ENCODE measurements around the gene LBR.
"Not testable (repeated sequence)": the region's sequence is repeated elsewhere in the genome, so short reads cannot be mapped to it uniquely, and the experiment has no call there.

The LBR gene

DNA sequence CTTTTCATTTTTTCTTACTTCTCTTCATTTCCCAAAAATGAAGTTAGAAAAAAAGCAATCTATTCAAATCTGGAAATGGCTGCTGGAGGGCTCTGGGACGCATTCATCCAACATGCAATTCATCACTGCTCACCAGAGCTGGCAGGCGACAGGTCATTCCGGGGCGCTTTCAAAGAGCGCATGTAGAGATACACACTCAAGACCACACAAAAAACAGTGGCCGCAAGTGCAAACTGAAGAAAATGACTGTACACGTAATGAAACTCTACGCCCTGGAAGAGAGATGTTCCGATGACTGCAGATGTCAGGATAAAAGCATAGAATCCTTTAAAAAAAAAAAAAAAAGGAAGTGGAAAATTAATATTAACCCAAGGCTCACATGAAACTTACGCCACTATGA, 15.5 kb downstream of the LBR start:
- Histone ChIP-seq H4K20me1 (peaks cover 72% of the 10 kb centered on the region), H3K4me3 (no peak overlapping the region), H3K4me1 (no peaks in the 10 kb centered on the region), H3K9me3 (no peaks in the 10 kb centered on the region), H3K27me3 (no peaks in the 10 kb centered on the region), H3K4me2 (no peak overlapping the region), H3K36me3 (peaks cover 97% of the 10 kb centered on the region), H3K27ac (no peak overlapping the region), H3K9ac (no peak overlapping the region)
- no peak for TF ChIP-seq Cebpa-rat (IDR thresholded peaks at IDR 0.05)

DNA sequence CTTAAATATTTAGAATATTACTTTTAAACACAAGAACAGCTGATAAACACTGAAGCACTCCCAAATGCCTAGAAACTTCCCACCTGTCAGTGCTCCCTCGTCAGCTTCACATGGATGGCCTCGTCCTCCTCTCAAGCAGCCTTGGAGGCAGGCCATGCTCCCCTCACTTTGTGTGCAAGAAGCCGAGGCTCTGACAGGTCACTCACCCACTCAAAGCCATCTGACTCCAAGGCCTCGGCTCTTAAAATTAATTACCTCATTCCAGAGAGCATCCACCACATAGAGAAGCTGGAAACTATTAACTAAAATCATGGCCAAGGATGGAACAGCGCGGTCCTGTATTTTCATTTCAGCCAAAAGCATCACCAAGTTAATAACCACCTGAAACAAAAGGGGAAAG, 17.8 kb downstream of the LBR start:
- Histone ChIP-seq H3K4me3 (no peak overlapping the region), H3K27ac (no peak overlapping the region), H3K9me3 (no peaks in the 10 kb centered on the region), H3K27me3 (no peaks in the 10 kb centered on the region), H3K9ac (no peak overlapping the region), H3K4me2 (no peak overlapping the region), H4K20me1 (peaks cover 75% of the 10 kb centered on the region), H3K4me1 (no peaks in the 10 kb centered on the region), H3K36me3 (peaks cover 97% of the 10 kb centered on the region)
- no peak for TF ChIP-seq Cebpa-rat (IDR thresholded peaks at IDR 0.05)

- no peak overlapping the region for H3K27ac ChIP-seq
- no peak for TF ChIP-seq Cebpa-rat (IDR thresholded peaks at IDR 0.05)
- H3K27me3 ChIP-seq: no peaks in the 10 kb centered on the region
- H3K4me3 ChIP-seq: no peak overlapping the region
- no peak overlapping the region for H3K9ac ChIP-seq
- H3K36me3 ChIP-seq: peaks cover 97% of the 10 kb centered on the region
- no peaks in the 10 kb centered on the region for H3K9me3 ChIP-seq
- H4K20me1 ChIP-seq: peaks cover 70% of the 10 kb centered on the region
- no peaks in the 10 kb centered on the region for H3K4me1 ChIP-seq
- H3K4me2 ChIP-seq: no peak overlapping the region
Observed at GRCh38 chr1:225409051-225409450, 18.8 kb downstream of the LBR start.

- H3K9me3 ChIP-seq: no peaks in the 10 kb centered on the region
- H3K4me3 ChIP-seq: no peak overlapping the region
- no peak overlapping the region for H3K9ac ChIP-seq
- no peak overlapping the region for H3K27ac ChIP-seq
- TF ChIP-seq Cebpa-rat (IDR thresholded peaks at IDR 0.05): no peak
- no peak overlapping the region for H3K4me2 ChIP-seq
- peaks cover 96% of the 10 kb centered on the region for H3K36me3 ChIP-seq
- no peaks in the 10 kb centered on the region for H3K4me1 ChIP-seq
- peaks cover 66% of the 10 kb centered on the region for H4K20me1 ChIP-seq
- no peaks in the 10 kb centered on the region for H3K27me3 ChIP-seq
Observed at GRCh38 chr1:225408249-225408648, 19.6 kb downstream of the LBR start.

- no peak for TF ChIP-seq Cebpa-rat (IDR thresholded peaks at IDR 0.05)
- H3K4me3 ChIP-seq: no peak overlapping the region
- no peak overlapping the region for H3K9ac ChIP-seq
- H3K4me1 ChIP-seq: no peaks in the 10 kb centered on the region
- peaks cover 96% of the 10 kb centered on the region for H3K36me3 ChIP-seq
- no peaks in the 10 kb centered on the region for H3K9me3 ChIP-seq
- no peak overlapping the region for H3K4me2 ChIP-seq
- H3K27ac ChIP-seq: no peak overlapping the region
- peaks cover 61% of the 10 kb centered on the region for H4K20me1 ChIP-seq
- no peaks in the 10 kb centered on the region for H3K27me3 ChIP-seq
Observed at GRCh38 chr1:225407755-225408154, 20.1 kb downstream of the LBR start.

GRCh38 chr1:225406976-225407725, 20.7 kb downstream of the LBR start:
- Histone ChIP-seq H3K27ac (no peak overlapping the region), H3K36me3 (peaks cover 95% of the 10 kb centered on the region), H3K4me2 (no peak overlapping the region), H3K9ac (no peak overlapping the region), H3K27me3 (no peaks in the 10 kb centered on the region), H3K4me1 (no peaks in the 10 kb centered on the region), H3K4me3 (no peak overlapping the region), H4K20me1 (peaks cover 61% of the 10 kb centered on the region), H3K9me3 (no peaks in the 10 kb centered on the region)
- TF ChIP-seq Cebpa-rat (IDR thresholded peaks at IDR 0.05): no peak

DNA sequence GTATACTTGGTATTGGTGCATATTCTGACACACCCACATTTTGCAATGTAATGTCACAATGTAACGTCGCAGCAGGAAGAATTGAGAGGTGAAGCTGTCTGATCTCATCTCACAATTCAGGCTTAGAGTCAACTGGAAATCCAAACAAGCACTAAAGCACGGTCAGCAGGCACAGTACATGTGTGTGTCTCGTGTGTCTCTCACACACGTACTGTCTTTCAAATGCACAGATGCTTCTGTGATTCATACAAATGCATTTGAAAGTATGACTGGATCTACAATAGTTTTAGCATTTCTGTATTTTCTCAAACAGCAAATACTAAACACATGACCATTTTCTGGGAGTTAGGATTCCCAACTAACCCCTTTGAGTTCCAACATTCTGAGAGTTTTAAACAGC, 26.9 kb downstream of the LBR start:
- Histone ChIP-seq H3K36me3 (peaks cover 89% of the 10 kb centered on the region), H3K9me3 (no peaks in the 10 kb centered on the region), H4K20me1 (peaks cover 42% of the 10 kb centered on the region), H3K4me1 (no peaks in the 10 kb centered on the region), H3K4me3 (no peak overlapping the region), H3K27ac (no peak overlapping the region), H3K9ac (no peak overlapping the region), H3K27me3 (no peaks in the 10 kb centered on the region), H3K4me2 (no peak overlapping the region)
- no peak for TF ChIP-seq Cebpa-rat (IDR thresholded peaks at IDR 0.05)

- no peak overlapping the region for H3K4me3 ChIP-seq
- no peak overlapping the region for H3K9ac ChIP-seq
- no peak overlapping the region for H3K27ac ChIP-seq
- no peaks in the 10 kb centered on the region for H3K27me3 ChIP-seq
- peaks cover 51% of the 10 kb centered on the region for H3K36me3 ChIP-seq
- H3K9me3 ChIP-seq: no peaks in the 10 kb centered on the region
- no peak overlapping the region for H3K4me2 ChIP-seq
- no peak for TF ChIP-seq Cebpa-rat (IDR thresholded peaks at IDR 0.05)
- no peaks in the 10 kb centered on the region for H3K4me1 ChIP-seq
- H4K20me1 ChIP-seq: peaks cover 22% of the 10 kb centered on the region; the same call in 1 of the 2 replicates
Observed at GRCh38 chr1:225396357-225396756, 31.5 kb downstream of the LBR start.

DNA sequence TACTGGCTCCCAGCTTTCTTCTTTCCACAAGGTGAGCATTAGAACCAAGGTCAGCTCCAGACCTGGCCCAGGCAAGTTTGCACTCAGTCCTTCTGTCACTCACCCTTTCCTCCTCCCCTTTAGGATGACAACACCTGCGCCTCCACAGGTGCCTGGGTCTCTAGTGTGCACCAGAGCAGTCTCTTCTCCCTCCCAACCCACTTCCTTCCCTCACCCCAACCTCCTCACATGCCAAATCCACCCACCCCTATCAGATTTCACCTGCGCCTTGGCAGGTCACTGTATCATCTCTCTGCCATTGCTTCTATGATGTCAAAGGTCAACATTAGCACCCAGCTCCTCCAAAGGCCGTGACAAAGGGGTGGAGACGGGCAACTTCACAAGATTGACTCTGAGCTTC, 38.0 kb downstream of the LBR start:
- Histone ChIP-seq H3K27me3 (no peaks in the 10 kb centered on the region), H3K36me3 (no peaks in the 10 kb centered on the region), H3K27ac (no peak overlapping the region), H3K4me1 (no peaks in the 10 kb centered on the region), H4K20me1 (no peaks in the 10 kb centered on the region), H3K4me2 (no peak overlapping the region), H3K9me3 (no peaks in the 10 kb centered on the region), H3K4me3 (no peak overlapping the region), H3K9ac (no peak overlapping the region)
- TF ChIP-seq Cebpa-rat (IDR thresholded peaks at IDR 0.05): no peak

DNA sequence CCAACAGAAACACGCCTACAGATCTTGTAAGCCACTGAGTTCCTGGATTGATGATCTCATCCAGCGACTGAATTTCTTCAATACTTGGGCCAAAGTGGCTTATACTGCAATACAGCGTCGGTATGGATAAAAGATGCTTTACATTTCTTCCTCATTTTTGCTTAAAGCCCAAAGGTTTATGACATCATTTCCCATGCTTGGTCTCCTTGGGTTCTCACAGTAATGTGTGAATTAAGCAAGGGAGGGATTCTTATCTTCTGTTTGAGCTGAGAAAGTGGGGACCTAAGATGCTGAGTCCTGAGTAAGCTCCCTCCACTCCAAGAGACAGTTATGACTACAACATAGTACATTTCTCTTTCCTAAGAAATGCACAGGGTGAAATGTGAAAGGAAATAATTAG, 39.5 kb downstream of the LBR start:
- Histone ChIP-seq H4K20me1 (no peaks in the 10 kb centered on the region), H3K36me3 (no peaks in the 10 kb centered on the region), H3K4me3 (no peak overlapping the region), H3K4me1 (no peaks in the 10 kb centered on the region), H3K4me2 (no peak overlapping the region), H3K27ac (no peak overlapping the region), H3K9ac (no peak overlapping the region), H3K27me3 (no peaks in the 10 kb centered on the region), H3K9me3 (no peaks in the 10 kb centered on the region)
- no peak for TF ChIP-seq Cebpa-rat (IDR thresholded peaks at IDR 0.05)

- H3K9ac ChIP-seq, H3K4me1 ChIP-seq, H4K20me1 ChIP-seq, H3K27me3 ChIP-seq, H3K4me2 ChIP-seq, H3K4me3 ChIP-seq, H3K27ac ChIP-seq, H3K36me3 ChIP-seq, H3K9me3 ChIP-seq: not testable (repeated sequence)
Observed at GRCh38 chr1:225386860-225387259, 41.0 kb downstream of the LBR start.
